CD4-positive, alpha-beta T cell (primary cell): ENCODE measurements around the gene KLHDC8B. TPM values are rescaled to one million over a fixed set of nuclear protein-coding genes. Genes with fewer than 3 reads are reported as not detected.

ENCODE experiments used
- ATAC-seq: fragments of 200-7000 bp; cut with Tn5 transposase; one replicate; pipeline ENCODE4 v1.10.0; 2022; ENCODE audit warnings: mild to moderate bottlenecking; ENCODE audit not compliant: poor library complexity
- CTCF ChIA-PET: fragments of 350-600 bp; sonication (Branson Sonifier 250); formaldehyde crosslinking; loops from one replicate; lab custom pipeline; 2021; ENCODE audit warnings: antibody characterized with exemption, inconsistent platforms; lab: Charles Lee
- POLR2A ChIA-PET: fragments of 350-600 bp; sonication (Branson Sonifier 250); formaldehyde crosslinking; loops from one replicate; lab custom pipeline; 2021; ENCODE audit warnings: antibody characterized with exemption, inconsistent platforms; lab: Charles Lee
- DNase-seq, 14 experiments: peaks; one replicate each; pipeline ENCODE4 v3.0.0-alpha.2; 2013 to 2020; ENCODE audit warnings: mixed read lengths in 2 of 14
- H3K27ac ChIP-seq, 2 donors: one replicate each; pipeline versions ENCODE4 v1.5.1 to v1.7.0; 2013; ENCODE audit warnings: low read length in 2 of 2, low read depth in 1 of 2, mild to moderate bottlenecking in 1 of 2
- H3K27me3 ChIP-seq, 2 experiments: 1 replicate in 1 of 2; 2 replicates in 1 of 2; pipeline versions ENCODE4 v1.6.1 to v1.7.0; 2013; ENCODE audit warnings: low read length in 2 of 2, control low read depth in 1 of 2, mild to moderate bottlenecking in 1 of 2, moderate library complexity in 1 of 2; ENCODE audit not compliant: insufficient read depth in 2 of 2, control insufficient read depth in 1 of 2
- H3K36me3 ChIP-seq: one replicate; pipeline ENCODE4 v1.6.1; 2013; ENCODE audit warnings: low read length, control low read depth; ENCODE audit not compliant: insufficient read depth
- H3K4me1 ChIP-seq: one replicate; pipeline ENCODE4 v1.6.1; 2013; ENCODE audit warnings: low read length, control low read depth; ENCODE audit not compliant: insufficient read depth
- H3K4me3 ChIP-seq: one replicate; pipeline ENCODE4 v1.5.1; 2013; ENCODE audit warnings: mild to moderate bottlenecking, low read length, moderate library complexity
- H3K9me3 ChIP-seq, 2 experiments: 1 replicate in 1 of 2; 2 replicates in 1 of 2; pipeline versions ENCODE4 v1.6.1 to v1.7.0; 2013; ENCODE audit warnings: low read length in 2 of 2, mild to moderate bottlenecking in 2 of 2, control low read depth in 1 of 2, moderate library complexity in 1 of 2; ENCODE audit not compliant: control insufficient read depth in 1 of 2, insufficient read depth in 1 of 2
- H3K27ac Mint-ChIP-seq: one replicate; pipeline ENCODE4 v1.8.0; 2020; ENCODE audit warnings: mixed read lengths
- H3K27me3 Mint-ChIP-seq: one replicate; pipeline ENCODE4 v1.8.0; 2021; ENCODE audit warnings: mixed read lengths
- H3K36me3 Mint-ChIP-seq: one replicate; pipeline ENCODE4 v1.8.0; 2021; ENCODE audit warnings: low read depth, mixed read lengths
- H3K4me1 Mint-ChIP-seq: one replicate; pipeline ENCODE4 v1.8.0; 2021; ENCODE audit warnings: low read depth, mixed read lengths
- H3K4me3 Mint-ChIP-seq: one replicate; pipeline ENCODE4 v1.8.0; 2020; ENCODE audit warnings: mild to moderate bottlenecking, mixed read lengths
- H3K9me3 Mint-ChIP-seq: one replicate; pipeline ENCODE4 v1.8.0; 2020; ENCODE audit warnings: mixed read lengths
- intact Hi-C, 2 experiments: fragments of 100-400 bp; cut with DNase I in 1 of 2; cut with micrococcal nuclease in 1 of 2; formaldehyde crosslinking; loops; one replicate each; pipeline versions ENCODE4 v1.15.1 to v1.9.0; 2023 to 2025; cut with DNase I, micrococcal nuclease
- total RNA-seq, 174 experiments: library from RNA in 2 of 174; stranded (reverse) in 2 of 174; gene quantifications; one replicate each; pipeline ENCODE4 v1.2.3 and lab custom pipeline; 2021 to 2026
- TF ChIP-seq, protein P1 (sequence below): fragments of 200-600 bp; IDR thresholded peaks from one replicate; pipeline ENCODE4 v1.8.0; 2022; ENCODE audit warnings: antibody characterized with exemption, mild to moderate bottlenecking

The KLHDC8B gene
- total RNA-seq, 2 experiments from 2014 or later: 1.2 to 1.6 TPM

DNA sequence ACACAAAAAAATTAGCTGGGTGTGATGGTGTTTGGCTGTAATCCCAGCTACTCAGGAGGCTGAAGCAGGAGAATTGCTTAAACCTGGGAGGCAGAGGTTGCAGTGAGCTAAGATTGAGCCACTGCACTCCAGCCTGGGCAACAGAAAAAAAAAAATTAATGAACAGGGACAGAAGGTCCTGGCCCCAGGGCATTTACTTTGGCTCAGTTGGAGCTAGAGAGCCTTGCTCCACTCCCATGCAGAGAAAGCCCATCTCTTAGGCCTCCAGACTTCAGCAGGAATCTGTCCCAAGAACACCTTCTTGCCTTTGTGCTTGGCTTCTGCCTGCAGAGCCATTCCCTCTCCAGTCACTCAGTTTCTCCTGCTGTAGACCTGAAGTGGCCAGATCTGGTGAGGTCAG, 8.7 kb downstream of the KLHDC8B start:
- Mint-ChIP-seq H3K4me3 (no peak overlapping the region), H3K9me3 (no peaks in the 10 kb centered on the region), H3K36me3 (no peaks in the 10 kb centered on the region), H3K27me3 (peaks cover 18% of the 10 kb centered on the region), H3K4me1 (no peaks in the 10 kb centered on the region), H3K27ac (no peak overlapping the region)
- Histone ChIP-seq H3K4me1 (no peaks in the 10 kb centered on the region), H3K4me3 (no peak overlapping the region), H3K27ac (no peak overlapping the region), H3K9me3 (no peaks in the 10 kb centered on the region), H3K27me3 (no peaks in the 10 kb centered on the region), H3K36me3 (no peaks in the 10 kb centered on the region)
- ATAC-seq (no peak), DNase-seq (no peak)
- CTCF ChIA-PET: no interaction called here
- POLR2A ChIA-PET: no interaction called here
- intact Hi-C loops: no loop called here
- TF ChIP-seq, protein P1, sequence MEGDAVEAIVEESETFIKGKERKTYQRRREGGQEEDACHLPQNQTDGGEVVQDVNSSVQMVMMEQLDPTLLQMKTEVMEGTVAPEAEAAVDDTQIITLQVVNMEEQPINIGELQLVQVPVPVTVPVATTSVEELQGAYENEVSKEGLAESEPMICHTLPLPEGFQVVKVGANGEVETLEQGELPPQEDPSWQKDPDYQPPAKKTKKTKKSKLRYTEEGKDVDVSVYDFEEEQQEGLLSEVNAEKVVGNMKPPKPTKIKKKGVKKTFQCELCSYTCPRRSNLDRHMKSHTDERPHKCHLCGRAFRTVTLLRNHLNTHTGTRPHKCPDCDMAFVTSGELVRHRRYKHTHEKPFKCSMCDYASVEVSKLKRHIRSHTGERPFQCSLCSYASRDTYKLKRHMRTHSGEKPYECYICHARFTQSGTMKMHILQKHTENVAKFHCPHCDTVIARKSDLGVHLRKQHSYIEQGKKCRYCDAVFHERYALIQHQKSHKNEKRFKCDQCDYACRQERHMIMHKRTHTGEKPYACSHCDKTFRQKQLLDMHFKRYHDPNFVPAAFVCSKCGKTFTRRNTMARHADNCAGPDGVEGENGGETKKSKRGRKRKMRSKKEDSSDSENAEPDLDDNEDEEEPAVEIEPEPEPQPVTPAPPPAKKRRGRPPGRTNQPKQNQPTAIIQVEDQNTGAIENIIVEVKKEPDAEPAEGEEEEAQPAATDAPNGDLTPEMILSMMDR: no peak

DNA sequence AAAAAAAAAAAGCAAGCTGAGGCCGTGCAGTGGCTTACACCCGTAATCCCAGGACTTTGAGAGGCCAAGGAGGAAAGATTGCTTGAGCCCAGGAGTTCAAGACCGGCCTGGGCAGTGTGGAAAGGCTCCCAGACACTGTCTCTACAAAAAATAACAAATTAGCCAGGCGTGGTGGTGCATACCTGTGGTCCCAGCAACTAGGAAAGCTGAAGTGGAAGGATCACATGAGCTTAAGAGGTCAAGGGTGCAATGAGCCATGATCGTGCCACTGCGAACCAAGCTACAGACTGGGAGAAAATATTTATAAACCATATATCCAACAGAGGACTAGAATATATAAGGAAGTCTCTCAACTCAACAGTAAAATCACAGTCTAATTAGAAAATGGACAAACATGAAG, 10.0 kb downstream of the KLHDC8B start:
- H3K36me3 Mint-ChIP-seq: no peaks in the 10 kb centered on the region
- TF ChIP-seq, protein P1: no peak
- DNase-seq (no peak), ATAC-seq (no peak)
- Histone ChIP-seq H3K9me3 (no peaks in the 10 kb centered on the region), H3K27me3 (no peaks in the 10 kb centered on the region), H3K36me3 (no peaks in the 10 kb centered on the region), H3K4me1 (no peaks in the 10 kb centered on the region), H3K27ac (no peak overlapping the region), H3K4me3 (no peak overlapping the region)
- no peak overlapping the region for H3K4me3 Mint-ChIP-seq
- intact Hi-C loops: no loop called here
- POLR2A ChIA-PET: no interaction called here
- H3K27ac Mint-ChIP-seq: no peak overlapping the region
- no peaks in the 10 kb centered on the region for H3K9me3 Mint-ChIP-seq
- H3K4me1 Mint-ChIP-seq: no peaks in the 10 kb centered on the region
- CTCF ChIA-PET: no interaction called here
- H3K27me3 Mint-ChIP-seq: peaks cover 18% of the 10 kb centered on the region

DNA sequence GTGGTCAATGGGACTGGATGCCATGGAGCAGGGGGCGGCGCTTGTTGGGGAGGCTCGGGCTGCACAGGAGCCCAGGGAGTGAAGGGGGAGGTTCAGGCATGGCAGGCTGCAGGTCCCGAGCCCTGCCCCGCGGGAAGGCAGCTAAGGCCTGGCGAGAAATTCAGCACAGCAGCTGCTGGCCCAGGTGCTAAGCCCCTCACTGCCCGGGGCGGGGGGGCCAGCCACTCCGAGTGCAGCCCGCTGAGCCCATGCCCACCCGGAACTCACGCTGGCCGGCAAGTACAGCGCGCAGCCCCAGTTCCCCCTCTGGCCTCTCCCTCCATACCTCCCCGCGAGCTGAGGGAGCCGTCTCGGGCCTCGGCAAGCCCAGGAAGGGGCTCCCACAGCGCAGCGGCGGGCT, 11.3 kb downstream of the KLHDC8B start:
- no peak for ATAC-seq

More for the DNA sequence above, 11.3 kb downstream of the KLHDC8B start:
- Histone ChIP-seq H3K27ac (no peak overlapping the region), H3K4me3 (no peak overlapping the region), H3K4me1 (no peaks in the 10 kb centered on the region), H3K9me3 (no peaks in the 10 kb centered on the region), H3K27me3 (no peaks in the 10 kb centered on the region), H3K36me3 (no peaks in the 10 kb centered on the region)
- no peak for DNase-seq
- TF ChIP-seq, protein P1: no peak
- POLR2A ChIA-PET: no interaction called here
- Mint-ChIP-seq H3K27me3 (peaks cover 18% of the 10 kb centered on the region), H3K27ac (no peak overlapping the region), H3K36me3 (no peaks in the 10 kb centered on the region), H3K9me3 (no peaks in the 10 kb centered on the region), H3K4me3 (no peak overlapping the region), H3K4me1 (no peaks in the 10 kb centered on the region)
- intact Hi-C loops: no loop called here
- CTCF ChIA-PET: no interaction called here
